GM12864 (cell line): ENCODE results near the gene EIF3K.

Experiments used
- DNase-seq: peaks from one replicate; pipeline ENCODE4 v3.0.0-alpha.2; 2011; ENCODE audit warnings: low read depth
- H3K4me3 ChIP-seq: 2 replicates; pipeline ENCODE4 v1.5.1; 2011; ENCODE audit warnings: mild to moderate bottlenecking, low read depth, low read length, control low read depth
- TF ChIP-seq, protein P1 (sequence below): IDR thresholded peaks from 2 replicates; pipeline ENCODE4 v1.5.1; 2011; ENCODE audit warnings: low read depth, mild to moderate bottlenecking, moderate library complexity, low read length, control low read depth, inconsistent platforms; ENCODE audit errors: missing control alignments

The EIF3K gene

DNA sequence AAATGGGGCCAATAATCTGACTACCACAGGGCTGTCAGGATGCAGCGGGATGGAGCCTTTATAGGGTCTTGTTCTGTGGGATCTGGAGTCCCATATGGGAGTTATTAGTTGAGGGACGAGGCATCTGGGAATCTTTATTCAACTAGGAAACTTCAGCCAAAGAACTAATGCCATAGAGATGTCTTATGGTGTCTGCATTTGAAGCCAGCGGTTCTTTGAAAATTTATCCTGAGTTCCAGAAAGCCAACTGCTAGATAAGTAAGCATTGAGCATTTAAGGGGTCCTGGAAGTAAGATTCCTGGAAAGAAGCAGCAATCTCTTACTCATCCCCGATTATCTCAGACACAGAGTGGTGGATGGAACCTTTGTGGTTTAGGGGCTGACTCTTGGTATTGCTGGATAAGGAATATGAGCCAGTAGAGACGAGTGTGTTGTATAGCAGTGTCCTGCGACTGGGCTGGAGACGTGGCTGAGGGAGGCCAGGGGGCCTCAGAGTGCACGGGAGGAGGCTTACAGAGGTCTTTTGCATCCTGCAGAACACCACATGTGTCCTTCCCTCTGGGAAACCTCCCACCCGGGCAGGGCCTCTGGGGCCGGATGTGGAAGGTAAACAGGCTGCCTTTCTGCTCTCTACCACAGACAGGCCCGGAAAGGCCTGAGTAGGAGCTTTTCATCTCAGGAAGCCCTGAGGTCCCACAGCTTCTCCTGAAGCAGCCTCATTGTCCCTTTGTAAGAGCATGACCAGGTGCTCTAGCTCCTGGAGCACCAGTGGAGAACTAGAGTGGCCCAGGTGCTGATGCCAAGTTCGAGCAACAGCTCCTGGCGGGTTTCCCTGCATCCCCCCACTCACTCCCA, 57.3 kb downstream of the EIF3K start:
- no peak for DNase-seq
- H3K4me3 ChIP-seq: no peak overlapping the region
- TF ChIP-seq, protein P1, sequence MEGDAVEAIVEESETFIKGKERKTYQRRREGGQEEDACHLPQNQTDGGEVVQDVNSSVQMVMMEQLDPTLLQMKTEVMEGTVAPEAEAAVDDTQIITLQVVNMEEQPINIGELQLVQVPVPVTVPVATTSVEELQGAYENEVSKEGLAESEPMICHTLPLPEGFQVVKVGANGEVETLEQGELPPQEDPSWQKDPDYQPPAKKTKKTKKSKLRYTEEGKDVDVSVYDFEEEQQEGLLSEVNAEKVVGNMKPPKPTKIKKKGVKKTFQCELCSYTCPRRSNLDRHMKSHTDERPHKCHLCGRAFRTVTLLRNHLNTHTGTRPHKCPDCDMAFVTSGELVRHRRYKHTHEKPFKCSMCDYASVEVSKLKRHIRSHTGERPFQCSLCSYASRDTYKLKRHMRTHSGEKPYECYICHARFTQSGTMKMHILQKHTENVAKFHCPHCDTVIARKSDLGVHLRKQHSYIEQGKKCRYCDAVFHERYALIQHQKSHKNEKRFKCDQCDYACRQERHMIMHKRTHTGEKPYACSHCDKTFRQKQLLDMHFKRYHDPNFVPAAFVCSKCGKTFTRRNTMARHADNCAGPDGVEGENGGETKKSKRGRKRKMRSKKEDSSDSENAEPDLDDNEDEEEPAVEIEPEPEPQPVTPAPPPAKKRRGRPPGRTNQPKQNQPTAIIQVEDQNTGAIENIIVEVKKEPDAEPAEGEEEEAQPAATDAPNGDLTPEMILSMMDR: no peak

DNA sequence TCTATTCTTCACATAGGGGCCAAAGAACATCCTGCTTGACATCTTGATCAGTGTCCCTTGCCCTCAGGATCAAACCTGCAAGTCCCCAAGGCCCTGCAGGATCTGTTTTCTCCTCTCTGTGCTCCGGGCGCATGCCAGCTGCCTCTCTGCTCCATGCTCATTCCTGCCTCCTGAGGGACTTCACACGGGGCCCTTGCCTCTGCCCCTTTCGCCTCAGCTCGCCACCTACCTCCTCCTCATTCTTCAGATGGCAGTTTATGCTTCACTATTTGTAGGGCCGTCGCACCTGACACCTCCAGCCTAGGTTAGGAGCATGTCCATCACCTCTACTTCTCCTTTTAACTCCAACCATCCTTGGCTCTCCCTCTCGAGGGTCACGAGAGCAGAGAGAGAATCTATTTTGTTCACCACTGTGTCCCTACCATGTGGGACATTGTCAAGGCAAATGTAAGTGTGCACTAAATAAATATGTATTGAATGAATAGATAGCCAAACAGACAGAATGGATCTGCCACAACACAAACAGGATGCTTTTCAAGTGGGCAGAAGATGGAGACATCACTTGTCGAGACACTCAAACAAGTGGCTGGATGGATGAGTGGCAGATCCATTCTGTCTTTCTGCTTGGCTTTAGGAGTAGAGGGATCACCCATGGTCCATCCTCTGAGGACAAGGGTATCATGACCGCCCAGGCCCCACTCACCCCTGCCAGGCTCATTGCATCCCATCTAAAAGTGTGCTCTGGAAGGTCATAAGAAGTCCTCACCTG, 58.1 kb downstream of the EIF3K start:
- no peak overlapping the region for H3K4me3 ChIP-seq
- DNase-seq: no peak
- TF ChIP-seq, protein P1: no peak

DNA sequence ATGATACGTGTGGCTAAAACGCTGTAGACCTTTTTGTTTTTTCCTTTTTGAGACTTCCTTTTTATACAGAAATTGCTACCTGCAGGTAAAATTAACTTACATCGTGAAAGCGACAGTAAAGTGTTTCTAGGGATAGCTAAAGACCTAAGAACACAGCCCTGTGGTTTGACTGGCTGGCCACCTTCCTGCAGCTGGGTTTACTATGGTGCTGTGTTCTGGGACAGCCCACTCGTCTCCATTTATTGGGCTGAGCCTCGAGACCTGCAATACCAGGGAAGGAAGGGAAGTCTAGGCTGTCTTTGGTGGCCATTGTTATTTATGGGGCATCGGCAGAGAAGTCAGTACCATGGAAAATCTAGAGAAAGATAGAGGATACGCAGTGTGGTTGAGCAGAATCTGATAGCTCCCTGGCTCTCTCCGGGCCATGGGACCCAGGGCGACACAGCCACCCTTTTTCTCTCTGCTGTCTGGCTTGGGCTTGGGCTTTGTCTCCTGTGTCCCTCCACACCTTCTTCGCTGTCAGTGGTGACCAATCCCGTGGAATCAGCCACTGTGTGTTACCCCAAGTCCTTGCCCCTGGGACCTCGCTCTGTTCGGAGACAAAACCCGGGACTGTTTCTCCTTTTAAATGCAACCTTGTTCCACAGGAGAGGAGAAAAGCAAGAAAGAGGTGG, 59.4 kb downstream of the EIF3K start:
- H3K4me3 ChIP-seq: no peak overlapping the region
- no peak for DNase-seq
- TF ChIP-seq, protein P1: no peak

DNA sequence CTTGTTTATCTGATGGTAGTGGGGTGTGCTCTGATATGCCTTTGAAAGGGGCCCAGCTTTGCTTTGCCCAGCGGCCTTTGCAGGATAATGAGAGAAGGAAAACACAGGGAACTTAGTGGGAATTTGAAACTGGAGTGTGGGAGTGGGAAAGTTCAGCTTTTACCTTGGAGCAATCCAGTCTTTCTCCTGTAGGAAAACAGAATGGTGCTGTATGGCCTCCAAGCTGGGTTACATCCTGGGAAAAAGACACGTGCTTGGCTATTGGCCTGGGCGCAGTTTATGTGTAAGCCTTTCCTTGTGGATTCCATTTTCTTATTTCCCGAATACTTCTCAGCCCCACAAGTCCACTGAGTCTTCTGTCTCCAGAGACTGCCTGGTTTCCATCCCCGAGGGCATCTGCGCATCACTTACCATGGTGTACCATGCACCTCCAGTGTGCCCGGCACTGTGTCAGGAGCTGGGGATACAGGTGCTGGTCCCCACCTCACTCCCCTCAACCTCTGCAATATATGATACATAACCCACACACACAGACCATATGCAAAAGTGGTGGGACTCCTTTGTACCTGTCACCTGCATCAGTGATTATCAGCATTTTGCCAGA, 60.0 kb downstream of the EIF3K start:
- no peak for DNase-seq
- H3K4me3 ChIP-seq: no peak overlapping the region
- TF ChIP-seq, protein P1: no peak

DNA sequence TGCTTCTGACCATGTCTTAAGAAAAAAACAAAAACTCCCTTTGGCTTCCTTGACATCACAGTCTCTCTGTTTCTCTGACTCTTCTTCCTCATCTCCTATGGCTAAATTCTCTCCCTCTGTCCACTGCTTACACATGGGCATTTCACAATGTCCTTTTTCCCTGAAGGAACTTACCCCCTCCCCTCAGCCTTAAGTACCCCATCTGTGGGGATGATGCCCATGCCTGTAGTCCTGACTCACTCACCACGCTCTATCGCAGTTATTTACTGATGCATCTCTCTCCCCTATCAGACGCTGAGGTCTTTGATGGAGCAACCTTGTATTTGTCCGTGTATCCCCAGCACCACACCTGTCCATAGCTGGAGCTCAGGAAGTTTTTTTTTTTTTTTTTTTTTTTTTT, 60.9 kb downstream of the EIF3K start:
- no peak for DNase-seq
- TF ChIP-seq, protein P1: no peak
- no peak overlapping the region for H3K4me3 ChIP-seq

DNA sequence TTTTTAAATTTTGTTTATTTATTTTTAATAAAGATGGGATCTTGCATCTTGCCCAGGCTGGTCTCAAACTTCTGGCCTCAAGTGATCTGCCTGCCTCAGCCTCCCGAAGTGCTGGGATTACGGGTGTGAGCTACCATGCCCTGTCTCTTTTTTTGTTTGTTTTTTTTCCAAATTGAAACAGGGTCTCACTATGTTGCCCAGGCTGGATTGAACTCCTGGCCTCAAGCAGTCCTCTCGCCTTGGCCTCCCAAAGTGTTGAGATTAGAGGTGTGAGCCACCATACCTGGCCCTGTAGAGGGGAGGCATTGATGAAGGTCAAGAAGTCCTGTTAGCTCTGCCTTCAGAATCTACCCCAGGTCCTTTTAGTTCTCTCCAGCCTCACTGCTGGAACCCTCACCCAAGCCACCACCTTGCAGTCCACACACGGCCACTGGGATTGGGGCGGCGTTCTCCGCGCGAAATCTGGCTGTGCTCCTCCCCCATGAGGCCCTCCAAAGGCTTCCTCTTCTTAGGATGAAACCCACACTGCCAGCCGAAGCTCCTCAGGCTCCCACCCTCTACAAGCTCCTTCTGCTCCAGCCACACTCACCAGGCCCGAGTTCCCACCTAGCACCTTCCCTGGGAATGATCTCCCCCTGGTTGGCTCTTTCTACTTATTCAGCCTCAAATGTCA, 63.3 kb downstream of the EIF3K start:
- no peak overlapping the region for H3K4me3 ChIP-seq
- TF ChIP-seq, protein P1: no peak
- no peak for DNase-seq
